ENCODE data around the gene KDM3A.

Gene KDM3A

DNA sequence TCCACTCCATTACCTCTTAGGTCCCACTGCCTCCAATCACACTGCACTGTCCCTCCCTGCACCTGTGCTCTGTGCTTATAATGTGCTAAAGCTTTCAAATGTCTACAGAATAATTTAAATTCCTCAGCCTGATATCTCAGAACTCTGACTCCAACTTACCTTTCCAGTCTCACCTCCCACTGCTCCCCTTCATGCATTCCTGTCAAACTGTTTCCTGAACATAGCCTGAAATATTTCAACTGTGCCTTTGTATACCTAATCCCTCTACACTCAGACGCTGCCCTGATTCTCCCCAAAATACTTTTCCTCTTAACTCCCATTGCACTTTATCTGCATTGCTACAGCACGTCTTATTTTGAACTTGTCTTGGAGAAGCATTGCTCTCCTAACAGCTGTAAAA is 81.5 kb downstream of the KDM3A start:
- H3K4me1 ChIP-seq (ENCODE audit: control insufficient read depth in 1 of 2, insufficient read depth in 2 of 2, low read length in 2 of 2) = no peaks in the 10 kb centered on the region
- peaks cover 0 to 2% of the 10 kb centered on the region in 2 experiments for H3K36me3 ChIP-seq (ENCODE audit: control insufficient read depth in 1 of 2, insufficient read depth in 2 of 2, low read length in 2 of 2)
- H4K12ac ChIP-seq (ENCODE audit: low read depth, low read length) = no peak overlapping the region
- H2BK120ac ChIP-seq (ENCODE audit: insufficient read depth, low read length, poor library complexity) = no peak overlapping the region
- no peaks in the 10 kb centered on the region for H3K79me1 ChIP-seq (ENCODE audit: low read length)
- no peak overlapping the region for H2BK5ac ChIP-seq (ENCODE audit: low read depth, low read length, poor library complexity)
- H4K8ac ChIP-seq (ENCODE audit: low read depth, low read length) = no peak overlapping the region
- no peak overlapping the region for H3K4ac ChIP-seq (ENCODE audit: low read depth, low read length)
- no peak overlapping the region for H3K14ac ChIP-seq (ENCODE audit: low read length)
- H3K23ac ChIP-seq (ENCODE audit: low read length) = no peak overlapping the region
- no peak overlapping the region for H2AK5ac ChIP-seq (ENCODE audit: low read length)
- H3K4me2 ChIP-seq (ENCODE audit: low read length) = no peak overlapping the region
- DNase-seq = peak in 1 of 2 donors; percentile 34
- H3K9ac ChIP-seq (ENCODE audit: low read length) = no peak overlapping the region
- H3K27me3 ChIP-seq (ENCODE audit: insufficient read depth, low read length) = no peaks in the 10 kb centered on the region
- H4K91ac ChIP-seq (ENCODE audit: low read depth, low read length) = no peak overlapping the region
- H3K27ac ChIP-seq (ENCODE audit: low read depth, low read length) = no peak overlapping the region
- no peak overlapping the region for H3K4me3 ChIP-seq (ENCODE audit: low read depth, low read length)
- H3K79me2 ChIP-seq (ENCODE audit: control insufficient read depth, insufficient read depth, low read length, poor library complexity) = no peaks in the 10 kb centered on the region
- H3K18ac ChIP-seq (ENCODE audit: low read length) = no peak overlapping the region
- no peaks in the 10 kb centered on the region for H3K9me3 ChIP-seq (ENCODE audit: insufficient read depth, low read depth, low read length)
- H2BK12ac ChIP-seq (ENCODE audit: low read length) = no peak overlapping the region
- no peak overlapping the region for H2AFZ ChIP-seq (ENCODE audit: insufficient read depth, low read length, poor library complexity)
- WGBS (ENCODE audit: extremely low coverage, insufficient coverage, insufficient read length) = no CpG with 5 or more reads among the region's 2 CpGs

GRCh38 chr2:86523491-86523890 is 82.3 kb downstream of the KDM3A start:
- Histone ChIP-seq H3K4me2 (ENCODE audit: low read length) (no peak overlapping the region), H2BK12ac (ENCODE audit: low read length) (no peak overlapping the region), H3K18ac (ENCODE audit: low read length) (no peak overlapping the region), H3K9me3 (ENCODE audit: insufficient read depth, low read depth, low read length) (no peaks in the 10 kb centered on the region), H2BK5ac (ENCODE audit: low read depth, low read length, poor library complexity) (no peak overlapping the region), H4K8ac (ENCODE audit: low read depth, low read length) (no peak overlapping the region), H3K4me3 (ENCODE audit: low read depth, low read length) (no peak overlapping the region), H4K91ac (ENCODE audit: low read depth, low read length) (no peak overlapping the region), H3K27ac (ENCODE audit: low read depth, low read length) (no peak overlapping the region), H3K4ac (ENCODE audit: low read depth, low read length) (no peak overlapping the region), H3K9ac (ENCODE audit: low read length) (no peak overlapping the region), H2BK120ac (ENCODE audit: insufficient read depth, low read length, poor library complexity) (no peak overlapping the region), H3K36me3 (ENCODE audit: control insufficient read depth in 1 of 2, insufficient read depth in 2 of 2, low read length in 2 of 2) (peaks cover 0 to 2% of the 10 kb centered on the region in 2 experiments), H4K12ac (ENCODE audit: low read depth, low read length) (no peak overlapping the region), H3K79me1 (ENCODE audit: low read length) (no peaks in the 10 kb centered on the region), H3K79me2 (ENCODE audit: control insufficient read depth, insufficient read depth, low read length, poor library complexity) (no peaks in the 10 kb centered on the region), H2AK5ac (ENCODE audit: low read length) (no peak overlapping the region), H3K23ac (ENCODE audit: low read length) (no peak overlapping the region), H3K4me1 (ENCODE audit: control insufficient read depth in 1 of 2, insufficient read depth in 2 of 2, low read length in 2 of 2) (no peaks in the 10 kb centered on the region), H3K14ac (ENCODE audit: low read length) (no peak overlapping the region), H2AFZ (ENCODE audit: insufficient read depth, low read length, poor library complexity) (no peak overlapping the region), H3K27me3 (ENCODE audit: insufficient read depth, low read length) (no peaks in the 10 kb centered on the region)
- WGBS (ENCODE audit: extremely low coverage, insufficient coverage, insufficient read length) = no CpG with 5 or more reads among the region's 4 CpGs
- DNase-seq = no peak

- no peak overlapping the region for H3K9ac ChIP-seq (ENCODE audit: low read length)
- H3K27ac ChIP-seq (ENCODE audit: low read depth, low read length) = no peak overlapping the region
- H3K4ac ChIP-seq (ENCODE audit: low read depth, low read length) = no peak overlapping the region
- no peak overlapping the region for H2BK5ac ChIP-seq (ENCODE audit: low read depth, low read length, poor library complexity)
- H3K4me1 ChIP-seq (ENCODE audit: control insufficient read depth in 1 of 2, insufficient read depth in 2 of 2, low read length in 2 of 2) = no peaks in the 10 kb centered on the region
- no peaks in the 10 kb centered on the region for H3K79me2 ChIP-seq (ENCODE audit: control insufficient read depth, insufficient read depth, low read length, poor library complexity)
- no peak overlapping the region for H3K14ac ChIP-seq (ENCODE audit: low read length)
- no CpG with 5 or more reads among the region's 11 CpGs for WGBS (ENCODE audit: extremely low coverage, insufficient coverage, insufficient read length)
- no peak overlapping the region for H3K18ac ChIP-seq (ENCODE audit: low read length)
- no peaks in the 10 kb centered on the region for H3K9me3 ChIP-seq (ENCODE audit: insufficient read depth, low read depth, low read length)
- H3K27me3 ChIP-seq (ENCODE audit: insufficient read depth, low read length) = no peaks in the 10 kb centered on the region
- no peaks in the 10 kb centered on the region for H3K79me1 ChIP-seq (ENCODE audit: low read length)
- no peak overlapping the region for H4K91ac ChIP-seq (ENCODE audit: low read depth, low read length)
- no peak overlapping the region for H4K12ac ChIP-seq (ENCODE audit: low read depth, low read length)
- peak in 1 of 2 donors; percentile 4 for DNase-seq
- no peak overlapping the region for H2AFZ ChIP-seq (ENCODE audit: insufficient read depth, low read length, poor library complexity)
- no peak overlapping the region for H3K23ac ChIP-seq (ENCODE audit: low read length)
- no peak overlapping the region for H4K8ac ChIP-seq (ENCODE audit: low read depth, low read length)
- H3K4me3 ChIP-seq (ENCODE audit: low read depth, low read length) = no peak overlapping the region
- no peak overlapping the region for H2BK120ac ChIP-seq (ENCODE audit: insufficient read depth, low read length, poor library complexity)
- H3K4me2 ChIP-seq (ENCODE audit: low read length) = no peak overlapping the region
- no peak overlapping the region for H2BK12ac ChIP-seq (ENCODE audit: low read length)
- peaks cover 2 to 5% of the 10 kb centered on the region in 2 experiments for H3K36me3 ChIP-seq (ENCODE audit: control insufficient read depth in 1 of 2, insufficient read depth in 2 of 2, low read length in 2 of 2)
- H2AK5ac ChIP-seq (ENCODE audit: low read length) = no peak overlapping the region
Measured at GRCh38 chr2:86525421-86526340, 84.5 kb downstream of the KDM3A start.

DNA sequence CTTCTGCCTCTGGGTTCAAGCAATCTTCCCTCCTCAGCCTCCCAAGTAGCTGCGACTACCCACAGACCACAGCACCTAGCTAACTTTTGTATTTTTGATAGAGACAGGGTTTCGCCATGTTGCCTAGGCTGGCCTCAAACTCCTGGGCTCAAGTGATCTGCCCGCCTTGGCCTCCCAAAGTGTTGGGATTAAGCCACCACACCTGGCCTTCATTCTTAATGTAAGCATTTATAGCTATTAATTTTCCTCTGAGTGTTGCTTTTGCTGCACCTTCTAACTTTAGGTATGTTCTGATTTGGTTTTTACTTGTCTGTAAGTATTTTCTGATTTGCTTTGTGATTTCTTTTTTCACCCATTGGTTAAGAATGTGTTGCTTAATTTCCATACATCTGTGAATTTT is 92.4 kb downstream of the KDM3A start:
- H3K4me2 ChIP-seq (ENCODE audit: low read length) = no peak overlapping the region
- no peak overlapping the region for H3K4ac ChIP-seq (ENCODE audit: low read depth, low read length)
- no peaks in the 10 kb centered on the region for H3K27me3 ChIP-seq (ENCODE audit: insufficient read depth, low read length)
- no peaks in the 10 kb centered on the region for H3K79me2 ChIP-seq (ENCODE audit: control insufficient read depth, insufficient read depth, low read length, poor library complexity)
- no peak overlapping the region for H4K91ac ChIP-seq (ENCODE audit: low read depth, low read length)
- H3K9ac ChIP-seq (ENCODE audit: low read length) = no peak overlapping the region
- H3K36me3 ChIP-seq (ENCODE audit: control insufficient read depth in 1 of 2, insufficient read depth in 2 of 2, low read length in 2 of 2) = peaks cover 2% of the 10 kb centered on the region in 2 experiments
- H3K79me1 ChIP-seq (ENCODE audit: low read length) = no peaks in the 10 kb centered on the region
- no peak overlapping the region for H2AK5ac ChIP-seq (ENCODE audit: low read length)
- no peak overlapping the region for H2AFZ ChIP-seq (ENCODE audit: insufficient read depth, low read length, poor library complexity)
- H4K12ac ChIP-seq (ENCODE audit: low read depth, low read length) = no peak overlapping the region
- H3K14ac ChIP-seq (ENCODE audit: low read length) = no peak overlapping the region
- WGBS (ENCODE audit: extremely low coverage, insufficient coverage, insufficient read length) = no CpG with 5 or more reads among the region's 3 CpGs
- no peak overlapping the region for H3K4me3 ChIP-seq (ENCODE audit: low read depth, low read length)
- no peak overlapping the region for H4K8ac ChIP-seq (ENCODE audit: low read depth, low read length)
- H3K4me1 ChIP-seq (ENCODE audit: control insufficient read depth in 1 of 2, insufficient read depth in 2 of 2, low read length in 2 of 2) = no peaks in the 10 kb centered on the region
- no peak overlapping the region for H3K27ac ChIP-seq (ENCODE audit: low read depth, low read length)
- no peak overlapping the region for H2BK5ac ChIP-seq (ENCODE audit: low read depth, low read length, poor library complexity)
- no peak overlapping the region for H3K23ac ChIP-seq (ENCODE audit: low read length)
- no peak overlapping the region for H3K18ac ChIP-seq (ENCODE audit: low read length)
- no peak for DNase-seq
- H3K9me3 ChIP-seq (ENCODE audit: insufficient read depth, low read depth, low read length) = peaks cover 3% of the 10 kb centered on the region
- H2BK120ac ChIP-seq (ENCODE audit: insufficient read depth, low read length, poor library complexity) = no peak overlapping the region
- H2BK12ac ChIP-seq (ENCODE audit: low read length) = no peak overlapping the region
